22Rv1 (cell line): ENCODE measurements around the gene DRD4.

Experiments used
- H3K27ac ChIP-seq: fragments of 450-650 bp; 2 replicates; pipeline ENCODE4 v1.5.1; 2017
- CTCF ChIP-seq: fragments of 450-650 bp; IDR thresholded peaks from 2 replicates; pipeline ENCODE4 v1.5.1; 2017; ENCODE audit warnings: mild to moderate bottlenecking
- ZFX ChIP-seq: fragments of 450-650 bp; IDR thresholded peaks from 2 replicates; pipeline ENCODE4 v1.6.1; 2017; ENCODE audit warnings: antibody characterized with exemption, borderline replicate concordance

The DRD4 gene

GRCh38 chr11:614623-615503 is 22.2 kb upstream of the DRD4 start:
- no peak for TF ChIP-seq ZFX
- H3K27ac ChIP-seq = peak overlapping the region; percentile 86

GRCh38 chr11:615504-616319 is 21.4 kb upstream of the DRD4 start, which contains the start of gene IRF7:
Gene IRF7, minus strand, starts transcription at chr11:615950. Its CDS starts 586 bp downstream, at chr11:615364.
- TF ChIP-seq CTCF = no peak
- TF ChIP-seq ZFX = no peak
- peak within 1 kb of the TSS; percentile 86 for H3K27ac ChIP-seq

- H3K27ac ChIP-seq = peak overlapping the region; percentile 86
- TF ChIP-seq ZFX (no peak), CTCF (no peak)
Measured at GRCh38 chr11:616320-617198, 20.5 kb upstream of the DRD4 start.

- H3K27ac ChIP-seq = no peak overlapping the region
- no peak for TF ChIP-seq ZFX
Measured at GRCh38 chr11:617199-617911, 19.7 kb upstream of the DRD4 start.

- no peak overlapping the region for H3K27ac ChIP-seq
Measured at GRCh38 chr11:617912-618682, 19.0 kb upstream of the DRD4 start.

GRCh38 chr11:618856-619627 is 18.0 kb upstream of the DRD4 start:
- TF ChIP-seq ZFX (no peak), CTCF (no peak)

More at GRCh38 chr11:617912-618682, 19.0 kb upstream of the DRD4 start:
- TF ChIP-seq ZFX (no peak), CTCF (no peak)

More at GRCh38 chr11:618856-619627, 18.0 kb upstream of the DRD4 start:
- H3K27ac ChIP-seq = no peak overlapping the region
